Measurements from ENCODE around the gene RNF213. TPM values are rescaled to one million over a fixed set of nuclear protein-coding genes. Genes with fewer than 3 reads are reported as not detected.

The RNF213 gene
- total RNA-seq, 3 donors from 2014 or later, result 96.0 to 111 (median 101) TPM

DNA sequence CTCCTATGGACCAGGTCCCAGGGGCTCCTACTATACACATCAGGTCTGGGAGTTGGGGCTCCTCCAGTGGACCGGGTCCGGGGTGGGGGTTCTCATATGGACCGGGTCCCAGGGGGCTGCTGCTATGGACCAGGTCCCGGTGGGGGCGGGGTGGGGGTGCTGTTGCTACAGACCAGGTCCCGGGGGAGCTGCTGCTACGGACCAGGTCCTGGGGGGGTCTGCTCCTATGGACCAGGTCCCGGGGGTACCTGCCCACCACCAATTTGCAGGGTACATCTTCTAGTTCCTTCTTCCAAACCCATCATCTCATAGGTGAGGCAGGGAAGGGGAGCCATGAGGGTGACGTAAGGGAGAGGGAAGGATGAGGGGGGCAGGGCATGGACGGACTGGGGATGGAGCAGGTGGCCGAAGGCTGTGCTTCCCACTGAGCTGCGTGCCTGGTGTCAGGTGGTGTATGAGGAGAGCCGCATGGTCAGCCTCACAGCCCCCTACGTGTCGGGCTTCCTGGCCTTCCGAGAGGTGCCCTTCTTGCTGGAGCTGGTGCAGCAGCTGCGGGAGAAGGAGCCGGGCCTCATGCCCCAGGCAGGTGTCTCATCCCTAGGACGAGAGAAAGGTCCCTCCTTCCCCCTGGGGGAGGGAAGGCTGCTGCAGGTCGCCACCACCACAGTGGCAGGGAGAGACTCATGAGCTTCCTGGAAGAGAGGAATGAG is 160.9 kb downstream of the RNF213 start:
- Histone ChIP-seq H3K36me3 (no peaks in the 10 kb centered on the region), H3K27me3 (no peaks in the 10 kb centered on the region), H3K4me3 (no peak overlapping the region), H3K4me1 (peaks cover 0 to 5% of the 10 kb centered on the region in 2 donors), H3K27ac (no peak overlapping the region), H3K9me3 (no peaks in the 10 kb centered on the region)
- no peak for DNase-seq (ENCODE audit: low spot score in 2 of 2)
- TF ChIP-seq POLR2AphosphoS5 (IDR thresholded peaks at IDR 0.05), result no peak
- TF ChIP-seq CTCF (IDR thresholded peaks at IDR 0.05), result no peak
- TF ChIP-seq POLR2A (IDR thresholded peaks at IDR 0.05), result no peak
- intact Hi-C loops (cut with DNase I; ENCODE audit: low total_unique reads), result loop anchor here (10.0 kb wide), 1 partner anchor 563 kb away; no protein-coding TSS in a partner anchor

DNA sequence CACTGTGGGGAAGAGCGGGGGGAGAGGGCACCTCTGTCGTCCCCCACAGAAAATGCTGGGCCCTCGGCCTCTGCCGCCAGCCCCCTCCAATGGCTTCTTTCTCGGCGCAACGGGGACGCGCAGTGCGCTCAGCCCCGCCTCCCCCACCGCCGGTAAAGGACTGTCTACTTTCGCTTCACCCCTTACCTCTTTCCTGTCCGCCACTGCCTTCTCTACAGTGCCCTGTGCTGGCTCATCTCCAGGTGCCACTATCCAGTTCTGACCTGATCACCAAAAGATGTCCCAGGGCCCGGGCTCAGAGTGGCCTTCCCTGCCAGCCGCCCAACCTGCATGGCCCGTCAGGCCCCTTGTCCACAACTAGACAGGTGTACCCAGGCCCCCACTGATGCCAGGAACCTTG is 161.6 kb downstream of the RNF213 start:
- TF ChIP-seq CTCF (IDR thresholded peaks at IDR 0.05) (no peak), POLR2A (IDR thresholded peaks at IDR 0.05) (no peak), POLR2AphosphoS5 (IDR thresholded peaks at IDR 0.05) (no peak)
- no peak overlapping the region for H3K27ac ChIP-seq
- no peak for DNase-seq (ENCODE audit: low spot score in 2 of 2)
- intact Hi-C loops (cut with DNase I; ENCODE audit: low total_unique reads), result loop anchor here (10.0 kb wide), 1 partner anchor 563 kb away; no protein-coding TSS in a partner anchor
- H3K27me3 ChIP-seq, result no peaks in the 10 kb centered on the region
- no peaks in the 10 kb centered on the region for H3K36me3 ChIP-seq
- H3K4me1 ChIP-seq, result no peaks in the 10 kb centered on the region
- no peak overlapping the region for H3K4me3 ChIP-seq
- no peaks in the 10 kb centered on the region for H3K9me3 ChIP-seq

GRCh38 chr17:80422981-80423380 is 162.3 kb downstream of the RNF213 start:
- Histone ChIP-seq H3K27me3 (no peaks in the 10 kb centered on the region), H3K4me3 (no peak overlapping the region), H3K4me1 (no peaks in the 10 kb centered on the region), H3K9me3 (no peaks in the 10 kb centered on the region), H3K27ac (peak overlapping the region in 1 of 2 donors; percentile 19), H3K36me3 (no peaks in the 10 kb centered on the region)
- TF ChIP-seq POLR2AphosphoS5 (IDR thresholded peaks at IDR 0.05), result peak in 1 of 3 donors; percentile 13
- TF ChIP-seq CTCF (IDR thresholded peaks at IDR 0.05), result no peak
- no peak for TF ChIP-seq POLR2A (IDR thresholded peaks at IDR 0.05)
- intact Hi-C loops (cut with DNase I; ENCODE audit: low total_unique reads), result loop anchor here (10.0 kb wide), 1 partner anchor 562 kb away; no protein-coding TSS in a partner anchor
- DNase-seq (ENCODE audit: low spot score in 2 of 2), result no peak

DNA sequence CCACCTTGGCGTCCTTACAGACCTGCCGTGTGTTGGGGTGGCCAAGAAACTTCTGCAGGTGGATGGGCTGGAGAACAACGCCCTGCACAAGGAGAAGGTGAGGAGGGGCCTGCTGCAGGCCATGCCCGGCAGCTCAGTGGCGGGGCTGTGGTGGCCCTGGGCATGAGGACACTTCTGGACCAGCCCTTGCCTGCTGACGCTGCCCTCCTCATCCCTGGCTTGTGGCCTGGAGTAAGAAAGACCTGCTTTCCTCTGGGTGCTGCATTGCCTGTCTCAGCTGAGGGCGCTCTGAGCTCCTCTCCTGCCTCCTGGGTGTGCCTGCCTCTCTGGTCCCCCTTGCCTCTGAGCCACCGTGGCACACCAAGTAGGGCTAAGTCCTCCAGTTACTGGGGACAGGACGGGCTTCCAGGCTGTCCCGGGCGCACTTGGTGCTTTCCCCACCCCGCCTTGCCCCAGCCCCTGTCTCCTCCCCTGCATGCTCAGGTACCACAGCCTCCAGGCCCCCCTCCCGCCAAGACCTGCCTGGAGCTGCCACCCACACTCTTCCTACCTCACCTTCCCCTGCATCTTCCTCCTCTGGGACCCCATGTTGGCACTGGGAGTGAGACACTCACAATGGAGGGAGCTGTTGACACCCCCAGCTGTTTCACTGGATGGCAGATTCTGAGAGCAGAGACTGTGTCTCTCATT is 163.0 kb downstream of the RNF213 start:
- H3K4me1 ChIP-seq, result no peaks in the 10 kb centered on the region
- no peak overlapping the region for H3K4me3 ChIP-seq
- H3K36me3 ChIP-seq, result no peaks in the 10 kb centered on the region
- H3K27me3 ChIP-seq, result no peaks in the 10 kb centered on the region
- no peaks in the 10 kb centered on the region for H3K9me3 ChIP-seq
- DNase-seq (ENCODE audit: low spot score in 2 of 2), result no peak
- intact Hi-C loops (cut with DNase I; ENCODE audit: low total_unique reads), result loop anchor here (10.0 kb wide), 1 partner anchor 561 kb away; no protein-coding TSS in a partner anchor
- TF ChIP-seq POLR2A (IDR thresholded peaks at IDR 0.05), result no peak
- no peak for TF ChIP-seq CTCF (IDR thresholded peaks at IDR 0.05)
- no peak for TF ChIP-seq POLR2AphosphoS5 (IDR thresholded peaks at IDR 0.05)
- peak overlapping the region in 1 of 2 donors; percentile 19 for H3K27ac ChIP-seq

DNA sequence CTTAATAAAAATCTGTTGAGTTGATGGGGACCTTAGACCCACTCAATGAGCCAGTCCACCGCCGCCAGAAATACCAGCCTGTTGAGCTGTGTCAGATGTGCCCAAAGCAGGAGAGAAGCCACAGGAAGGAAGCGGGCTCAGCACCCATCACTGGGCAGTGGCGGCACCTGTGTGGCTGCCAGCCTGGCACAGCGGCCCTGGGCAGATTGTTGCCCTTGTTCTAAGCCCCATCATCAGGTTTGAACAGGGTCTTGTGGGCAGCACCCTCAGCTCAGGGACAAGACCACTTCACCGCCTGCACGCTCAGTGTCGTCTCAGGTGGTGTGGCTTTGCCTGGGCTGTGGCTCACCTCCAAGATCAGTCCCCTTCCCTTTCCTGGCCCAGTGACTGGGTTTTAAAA is 163.6 kb downstream of the RNF213 start:
- DNase-seq (ENCODE audit: low spot score in 2 of 2), result no peak
- intact Hi-C loops (cut with DNase I; ENCODE audit: low total_unique reads), result loop anchor here (10.0 kb wide), 1 partner anchor 561 kb away; no protein-coding TSS in a partner anchor

More for the DNA sequence above, 163.6 kb downstream of the RNF213 start:
- Histone ChIP-seq H3K27ac (no peak overlapping the region), H3K9me3 (no peaks in the 10 kb centered on the region), H3K4me1 (no peaks in the 10 kb centered on the region), H3K4me3 (no peak overlapping the region), H3K27me3 (no peaks in the 10 kb centered on the region), H3K36me3 (no peaks in the 10 kb centered on the region)
- TF ChIP-seq CTCF (IDR thresholded peaks at IDR 0.05) (no peak), POLR2A (IDR thresholded peaks at IDR 0.05) (no peak), POLR2AphosphoS5 (IDR thresholded peaks at IDR 0.05) (no peak)
